HG03521 (cell line): ENCODE measurements around the gene TGM2.
"Not testable (repeated sequence)": the region's sequence is repeated elsewhere in the genome, so short reads cannot be mapped to it uniquely, and the experiment has no call there.

Experiments
- ATAC-seq: cut with Tn5 transposase; IDR thresholded peaks from one replicate; pipeline ENCODE4 v1.9.1; 2021; ENCODE audit warnings: mild to moderate bottlenecking, moderate library complexity; ENCODE audit not compliant: unreplicated experiment

TGM2 gene

DNA sequence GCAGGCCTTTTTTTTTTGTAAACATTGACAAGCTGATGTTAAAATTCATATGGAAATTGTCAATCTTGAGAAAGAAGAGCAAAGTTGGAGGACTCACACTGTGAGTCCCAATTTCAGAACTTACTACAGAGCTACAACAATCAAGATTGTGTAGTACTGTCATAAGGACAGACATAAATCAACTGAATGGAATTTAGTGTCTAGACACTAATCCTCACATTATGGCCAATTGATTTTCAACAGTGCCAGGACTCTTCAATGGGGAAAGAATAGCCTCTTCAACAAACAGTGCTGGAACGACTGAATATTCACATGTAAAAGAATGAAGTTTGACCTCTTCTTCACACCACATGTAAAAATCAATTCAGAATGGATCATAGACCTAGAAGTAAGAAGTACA, 60.8 kb downstream of the TGM2 start:
- ATAC-seq = no peak

DNA sequence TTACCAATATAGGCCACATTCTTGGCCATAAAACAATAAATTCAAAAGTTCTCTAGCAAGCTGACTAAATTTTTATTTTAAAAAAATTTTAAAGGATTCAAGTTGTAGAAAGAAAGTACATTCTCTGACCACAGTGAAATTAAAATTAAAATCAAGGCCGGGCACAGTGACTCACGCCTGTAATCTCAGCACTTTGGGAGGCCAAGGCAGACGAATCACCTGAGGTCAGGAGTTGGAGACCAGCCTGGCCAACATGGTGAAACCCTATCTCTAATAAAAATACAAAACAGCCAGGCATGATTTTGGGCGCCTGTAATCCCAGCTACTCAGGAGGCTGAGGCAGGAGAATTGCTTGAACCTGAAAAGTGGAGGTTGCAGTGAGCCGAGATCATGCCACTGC, 62.9 kb downstream of the TGM2 start:
- not testable (repeated sequence) for ATAC-seq

DNA sequence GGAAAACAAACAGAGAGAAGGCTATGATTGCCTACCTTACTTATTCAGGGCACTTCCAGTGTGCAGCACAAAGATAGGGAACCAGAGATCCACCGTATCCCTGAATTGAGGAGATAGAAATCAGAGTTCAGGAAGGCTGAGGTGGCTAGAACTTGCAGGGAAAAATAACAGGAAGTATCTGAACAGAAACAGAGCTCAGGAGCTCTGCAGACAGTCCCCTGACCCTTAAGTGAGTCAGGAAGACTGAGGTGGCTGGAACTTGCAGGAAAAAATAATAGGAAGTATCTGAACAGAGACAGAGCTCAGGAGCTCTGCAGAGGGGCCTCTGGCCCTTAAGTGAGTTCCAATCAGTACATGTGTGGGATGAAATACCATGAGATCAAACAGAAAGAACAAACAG, 66.1 kb downstream of the TGM2 start:
- no peak for ATAC-seq

DNA sequence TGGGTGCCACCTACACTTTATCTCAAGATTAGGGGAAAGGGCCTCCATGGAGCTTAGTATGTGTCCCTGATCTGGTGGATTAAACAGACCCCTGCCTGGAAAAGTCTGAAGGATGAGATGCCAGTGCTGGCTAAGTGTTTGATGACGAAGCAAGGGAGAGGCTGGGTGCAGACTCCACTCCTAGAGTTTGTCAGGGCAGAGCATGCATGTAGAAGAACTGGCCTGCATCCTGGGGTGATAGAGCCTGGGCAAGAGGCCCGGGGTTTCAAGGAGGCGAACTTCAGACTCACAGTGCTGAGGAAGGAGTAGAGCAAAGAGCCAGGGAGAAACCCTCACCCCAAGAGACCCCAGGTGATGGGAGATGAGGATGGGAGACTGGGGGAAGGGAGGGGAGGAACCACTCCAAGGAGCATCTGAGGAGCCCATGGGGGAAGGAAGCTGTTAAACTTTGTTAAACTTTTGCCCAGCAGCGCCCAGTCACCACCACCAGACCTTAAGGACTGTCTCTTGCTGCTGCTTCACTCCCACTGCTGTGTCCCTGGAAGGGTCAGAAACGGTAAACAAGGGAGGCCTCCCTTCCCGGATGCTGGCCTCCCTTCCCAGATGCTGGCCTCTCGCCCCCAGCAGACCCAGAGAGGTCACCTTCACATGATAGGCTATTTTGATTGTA, 69.9 kb downstream of the TGM2 start:
- ATAC-seq = no peak

DNA sequence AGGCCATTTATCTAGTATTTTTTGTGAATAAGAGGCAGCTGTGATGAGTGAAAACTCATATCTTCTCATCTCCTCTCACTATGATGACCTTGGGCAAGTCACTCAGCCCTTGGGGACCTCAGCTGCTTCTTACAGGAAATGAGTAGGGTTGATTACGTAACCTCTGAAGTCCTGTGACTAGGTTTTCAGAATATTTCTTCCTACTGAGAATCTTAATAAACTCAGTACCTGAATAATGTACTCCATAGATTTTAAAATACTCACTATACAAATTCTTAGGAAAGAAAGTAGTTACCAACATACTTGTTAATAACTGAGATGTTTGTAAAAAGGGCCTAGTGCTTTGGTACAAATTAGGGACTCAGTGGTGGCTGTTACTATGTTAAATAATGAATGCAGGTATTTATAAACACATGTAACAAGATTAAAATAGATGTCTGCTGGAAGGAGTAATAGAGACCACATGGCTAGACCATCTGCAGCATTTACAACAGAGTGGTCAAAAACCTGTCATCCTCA, 70.6 kb downstream of the TGM2 start:
- peak; percentile 63 for ATAC-seq

DNA sequence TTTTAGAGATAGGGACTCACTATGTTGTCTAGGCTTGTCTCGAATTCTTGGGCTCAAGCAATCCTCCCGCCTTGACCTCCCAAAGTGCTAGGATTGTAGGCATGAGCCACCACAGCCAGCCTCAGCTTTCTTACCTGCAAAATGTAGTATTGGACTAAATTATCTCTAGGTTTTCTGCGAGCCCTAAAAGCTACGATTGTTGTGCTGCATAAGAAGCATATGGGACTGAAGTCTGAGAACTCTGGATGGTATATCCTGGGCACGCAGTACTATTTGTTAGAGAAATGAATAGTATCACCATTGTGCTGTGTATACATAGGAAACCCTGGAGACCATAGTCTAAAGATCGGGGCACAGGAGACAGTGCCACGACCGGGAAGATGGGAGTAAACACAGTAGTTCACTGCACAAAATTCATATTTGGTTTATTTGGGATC, 71.4 kb downstream of the TGM2 start:
- ATAC-seq = no peak

DNA sequence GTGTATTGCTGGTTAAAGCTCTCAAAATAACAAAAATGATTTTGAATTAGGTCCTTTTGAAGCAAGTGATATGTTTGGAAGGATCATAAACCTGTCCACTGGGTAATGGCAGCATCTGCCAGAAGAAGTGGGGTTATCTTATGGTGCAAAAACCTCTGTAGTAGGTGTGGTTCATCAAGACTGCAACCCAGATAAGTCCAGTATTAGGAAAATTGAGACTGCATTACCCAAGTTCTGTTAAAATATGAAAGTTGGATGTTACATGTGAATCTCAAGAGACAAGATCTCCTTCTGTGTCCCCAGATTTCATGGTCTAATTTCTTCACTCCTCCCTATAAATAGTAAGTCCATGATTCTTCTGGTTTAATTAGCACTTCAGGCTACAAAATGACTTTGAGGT, 72.2 kb downstream of the TGM2 start:
- ATAC-seq = no peak

DNA sequence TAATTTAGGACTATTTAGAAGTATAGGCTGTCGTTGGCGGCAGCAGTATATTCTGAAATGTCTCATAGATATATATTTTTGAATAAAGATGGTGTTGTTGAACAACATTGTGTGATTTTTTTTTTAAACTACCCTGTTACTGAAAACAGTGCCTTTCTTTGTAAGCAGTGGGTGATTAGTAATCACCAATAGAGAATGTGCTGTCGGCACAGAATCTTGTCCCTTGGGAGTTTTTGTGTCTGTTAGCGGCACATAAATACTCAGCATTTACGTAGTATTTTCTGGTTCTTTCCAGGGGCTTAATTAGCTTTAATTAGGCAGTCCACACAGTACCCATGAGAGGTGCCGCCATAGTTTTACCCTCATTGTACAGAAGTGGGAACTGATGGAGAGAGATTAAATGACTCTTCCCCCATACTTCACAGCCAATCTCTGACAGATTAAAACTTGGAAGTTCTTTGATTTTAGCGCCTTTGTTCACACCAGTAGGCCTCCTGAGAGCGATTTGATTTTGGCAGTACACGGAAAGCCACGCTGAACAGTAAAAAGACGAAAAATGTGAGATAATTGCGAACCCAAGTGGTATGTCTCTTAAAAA, 72.7 kb downstream of the TGM2 start:
- no peak for ATAC-seq

DNA sequence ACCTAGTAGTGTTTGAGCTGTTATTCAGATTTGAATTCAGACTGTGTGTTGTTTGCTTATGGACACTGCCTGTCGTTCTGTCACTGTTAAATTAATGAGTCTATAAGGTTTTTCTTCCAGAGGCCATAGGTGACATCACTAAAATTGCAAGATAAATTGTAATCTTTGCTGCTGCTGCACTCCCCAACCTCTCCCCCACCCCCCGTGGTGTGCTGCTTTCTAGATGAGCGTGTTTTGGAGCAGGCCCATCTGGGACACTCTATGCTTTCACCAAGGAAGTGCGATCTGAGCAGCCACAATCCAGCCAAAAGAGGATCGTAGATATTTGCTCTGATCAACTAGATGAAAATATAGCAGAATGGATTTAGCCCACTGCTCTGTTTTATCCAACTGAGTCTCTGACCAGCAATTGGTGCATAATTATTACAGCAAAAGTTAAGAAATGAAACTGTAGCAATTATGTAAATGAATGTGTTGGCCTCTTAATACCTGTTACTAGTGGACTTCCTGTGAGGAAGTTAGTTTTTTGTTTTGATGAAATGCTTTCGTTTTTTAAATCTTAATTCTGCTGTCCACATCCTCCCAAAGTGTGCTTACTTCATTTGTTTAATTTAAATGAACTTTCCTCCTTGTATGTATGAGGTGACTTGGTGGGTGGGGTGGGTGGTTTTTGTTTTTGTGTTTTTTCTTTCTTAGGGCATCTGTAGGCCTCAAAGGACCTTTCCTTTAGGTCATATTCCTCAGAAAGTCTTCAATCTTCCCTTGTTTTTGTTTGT, 73.4 kb downstream of the TGM2 start:
- no peak for ATAC-seq

DNA sequence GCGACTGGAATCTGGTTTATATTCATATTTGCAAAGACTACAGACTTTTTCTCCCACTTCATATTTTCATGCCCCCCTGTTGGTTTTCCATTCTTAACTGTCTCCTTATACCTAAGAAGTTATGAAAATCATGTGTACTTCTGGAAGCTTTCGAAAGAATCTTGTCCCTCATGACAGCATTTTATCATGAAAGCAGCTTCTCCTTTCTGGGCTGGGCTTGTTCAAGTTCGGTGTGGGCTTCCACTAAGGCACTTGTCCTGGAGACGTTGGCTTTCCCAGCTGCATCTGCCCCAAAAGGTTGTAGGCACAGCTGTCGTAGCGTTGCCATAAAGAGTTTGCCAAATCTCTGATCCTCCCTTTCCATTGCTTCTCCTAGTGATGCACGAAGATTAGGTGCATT, 75.0 kb downstream of the TGM2 start:
- ATAC-seq = no peak

DNA sequence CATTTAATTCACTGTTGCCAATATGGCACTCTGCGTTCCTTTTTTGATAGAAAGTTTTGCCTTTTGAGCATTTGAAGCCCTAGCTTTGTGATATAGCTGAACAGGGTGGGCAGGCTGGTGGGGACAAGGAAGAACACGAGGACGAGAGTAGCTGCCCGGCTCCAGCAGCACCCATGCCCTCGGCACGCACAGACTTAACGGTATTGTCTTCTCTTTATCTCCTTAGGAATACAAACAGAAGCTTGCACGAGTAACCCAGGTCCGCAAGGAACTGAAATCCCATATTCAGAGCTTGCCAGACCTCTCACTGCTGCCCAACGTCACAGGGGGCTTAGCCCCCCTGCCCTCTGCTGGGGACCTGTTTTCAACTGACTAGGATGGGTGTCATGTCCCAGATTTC, 75.6 kb downstream of the TGM2 start:
- no peak for ATAC-seq

DNA sequence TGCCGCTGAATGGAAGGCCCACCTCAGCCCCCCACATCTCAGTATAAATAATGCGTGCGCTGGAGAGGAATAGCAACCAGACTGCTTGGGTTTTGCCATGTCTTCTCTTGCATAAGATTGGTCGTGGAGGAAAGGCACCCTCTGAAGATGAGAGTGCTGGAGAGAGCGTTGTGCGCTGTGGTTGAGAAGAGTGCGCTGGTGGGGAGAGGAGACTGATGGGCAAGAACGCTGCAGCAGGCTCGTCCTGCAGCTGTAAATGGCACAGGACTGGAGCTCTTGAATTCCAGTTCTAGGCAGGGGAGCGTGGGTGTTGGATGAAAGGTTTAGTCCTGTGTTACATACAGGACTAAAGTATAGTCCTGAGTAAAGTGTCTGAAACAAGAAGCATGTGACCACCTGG, 80.0 kb downstream of the TGM2 start:
- ATAC-seq = no peak

DNA sequence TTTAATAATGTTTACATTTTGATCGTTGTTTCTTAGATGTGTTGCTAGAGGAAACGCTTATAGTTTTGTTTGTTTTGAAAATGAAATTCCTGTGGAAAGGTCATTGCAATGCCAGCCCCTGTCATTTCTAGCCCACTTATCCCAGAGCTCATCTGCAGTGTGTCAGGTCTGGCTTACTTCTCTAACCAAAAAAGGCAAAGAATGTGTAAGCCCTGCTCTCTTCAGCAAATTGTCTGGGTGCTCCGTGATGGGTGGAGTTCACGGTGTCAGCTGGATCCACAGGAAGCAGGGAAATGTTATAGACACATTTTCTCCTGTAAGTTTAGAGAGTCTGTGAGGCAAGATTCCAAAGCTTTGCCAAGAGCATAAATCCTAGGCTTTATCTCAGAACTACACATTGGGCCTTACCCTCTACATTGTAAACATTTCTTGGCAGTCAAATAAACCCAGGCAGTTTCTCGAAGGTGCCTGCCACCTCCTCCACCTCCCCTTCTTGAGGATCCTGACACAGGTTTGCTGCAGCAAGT, 80.6 kb downstream of the TGM2 start:
- no peak for ATAC-seq

DNA sequence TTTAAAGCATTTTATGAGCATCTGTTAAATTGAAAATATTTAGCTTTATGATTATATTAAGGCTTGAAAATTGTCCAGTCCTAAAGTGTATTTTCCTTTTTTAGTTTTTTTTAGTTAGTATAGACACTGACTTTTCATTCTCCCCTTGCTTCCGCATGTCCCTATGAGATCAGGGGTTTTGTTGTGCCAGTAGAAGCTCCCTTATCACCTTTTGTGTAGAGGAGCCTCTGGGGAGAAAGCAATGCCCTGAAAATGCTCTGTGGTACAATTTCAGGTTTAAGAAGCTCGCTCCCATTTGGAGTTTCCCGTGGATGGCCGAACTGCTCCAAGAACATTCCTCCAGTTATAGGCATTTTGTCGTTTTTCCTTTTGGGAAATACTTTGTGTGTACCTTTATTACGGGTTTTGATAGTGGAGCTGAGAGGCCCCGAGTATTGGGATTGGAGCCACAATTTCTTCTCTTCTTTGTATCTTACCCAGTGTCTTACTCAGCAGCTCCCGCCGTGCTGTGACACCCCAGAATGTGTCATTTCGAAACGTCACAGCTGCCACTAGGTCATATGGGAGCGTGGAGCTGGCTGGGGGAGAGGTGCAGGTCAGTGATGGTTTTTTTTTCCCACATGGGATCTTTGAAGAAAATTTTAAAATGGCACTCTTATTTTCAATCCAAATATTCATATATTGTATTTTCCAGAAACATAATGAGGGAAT, 81.6 kb downstream of the TGM2 start:
- no peak for ATAC-seq

DNA sequence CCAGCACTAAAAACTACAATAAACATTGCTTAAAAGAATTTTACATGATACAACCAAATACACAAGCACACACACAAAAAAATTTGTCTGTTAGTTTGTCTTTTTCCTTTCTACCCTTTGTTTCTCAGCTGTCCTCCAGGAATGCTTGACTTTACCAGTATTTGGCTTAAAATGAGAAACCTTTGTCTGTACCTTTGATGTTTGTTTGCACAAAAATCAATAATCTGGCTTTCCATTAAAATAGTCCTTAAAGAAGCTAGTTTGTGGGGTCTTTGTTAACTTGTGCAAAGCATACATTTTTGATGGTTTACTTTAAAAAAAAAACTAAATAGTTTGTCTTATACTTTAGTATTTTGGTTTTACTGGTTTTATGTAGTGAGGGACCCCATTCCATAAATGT, 82.2 kb downstream of the TGM2 start:
- ATAC-seq = no peak

DNA sequence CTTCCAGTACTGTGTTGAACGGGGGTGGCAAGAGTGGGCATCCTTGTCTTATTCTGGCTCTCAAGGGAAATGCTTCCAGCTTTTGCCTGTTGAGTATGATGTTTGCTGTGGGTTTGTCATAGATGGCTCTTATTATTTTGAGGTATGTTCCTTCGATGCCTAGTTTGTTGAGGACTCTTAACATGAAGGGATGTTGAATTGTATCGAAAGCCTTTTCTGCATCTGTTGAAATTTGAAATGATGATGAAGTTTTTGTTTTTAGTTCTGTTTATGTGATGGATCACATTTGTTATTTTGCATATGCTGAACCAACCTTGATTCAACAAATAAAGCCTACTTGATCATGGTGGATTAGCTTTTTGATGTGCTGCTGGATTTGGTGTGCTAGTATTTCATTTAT, 83.5 kb downstream of the TGM2 start:
- ATAC-seq = no peak

DNA sequence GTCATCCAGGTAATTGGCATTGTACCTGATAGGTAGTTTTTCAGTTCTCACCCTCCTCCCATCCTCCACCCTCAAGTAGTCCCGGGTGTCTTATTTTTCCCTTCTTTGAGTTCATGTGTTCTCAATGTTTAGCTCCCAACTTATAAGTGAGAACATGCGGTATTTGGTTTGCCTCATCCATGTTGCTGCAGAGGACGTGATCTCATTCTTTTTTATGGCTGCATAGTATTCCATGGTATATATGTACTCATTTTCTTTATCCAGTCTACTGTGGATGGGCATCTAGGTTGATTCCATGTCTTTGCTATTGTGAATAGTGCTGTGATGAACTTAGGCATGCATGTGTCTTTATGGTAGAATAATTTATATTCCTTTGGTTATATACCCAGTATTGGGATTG, 85.7 kb downstream of the TGM2 start:
- ATAC-seq = no peak

DNA sequence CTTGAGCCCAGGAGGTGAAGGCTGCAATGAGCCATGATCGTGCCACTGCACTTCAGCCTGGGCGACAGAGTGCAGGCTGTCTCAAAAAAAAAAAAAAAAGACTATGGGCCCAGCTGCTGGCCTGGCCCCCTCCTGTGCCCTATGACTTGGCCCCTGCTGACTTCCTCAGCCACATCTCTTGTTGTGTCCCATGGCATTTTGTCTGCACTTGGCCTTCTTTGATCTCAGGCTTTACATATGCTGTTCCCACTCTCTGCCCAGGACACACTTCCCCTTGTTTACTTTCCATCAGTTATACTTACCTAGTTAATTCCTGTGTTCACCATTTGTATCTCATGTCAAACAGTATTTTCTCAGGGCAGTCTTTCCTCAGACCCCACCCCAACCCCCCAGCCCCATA, 87.0 kb downstream of the TGM2 start:
- ATAC-seq = no peak
